ENCODE results near the gene RUNX2. TPM values are rescaled to one million over a fixed set of nuclear protein-coding genes. Genes with fewer than 3 reads are reported as not detected.

Gene RUNX2
- total and polyA plus RNA-seq, 2 experiments from 2014 or later = 0.66 to 1.7 TPM

- TF ChIP-seq ZNF462 (CRISPR knock-in tag; IDR thresholded peaks at IDR 0.05) = no peak
- TF ChIP-seq ZNF331 (CRISPR knock-in tag; IDR thresholded peaks at IDR 0.05; ENCODE audit: low read depth) = no peak
- TF ChIP-seq ETS1 (IDR thresholded peaks at IDR 0.05) = no peak
- TF ChIP-seq CREB1 (CRISPR knock-in tag; IDR thresholded peaks at IDR 0.05; ENCODE audit: low read depth) = no peak
- TF ChIP-seq CTCF (conservative IDR thresholded peaks at IDR 0.05; ENCODE audit: low read depth in 2 of 2) = no peak
Measured at GRCh38 chr6:45522486-45522885, 194.4 kb downstream of the RUNX2 start (continued).

- DNase-seq (ENCODE audit: low spot score) (no peak), ATAC-seq (no peak)
- Mint-ChIP-seq H3K27me3 (ENCODE audit: insufficient read depth, low read depth, poor library complexity) (no peaks in the 10 kb centered on the region), H3K36me3 (ENCODE audit: low read depth) (no peaks in the 10 kb centered on the region), H3K9me3 (no peaks in the 10 kb centered on the region), H3K27ac (no peak overlapping the region), H3K4me1 (peaks cover 5% of the 10 kb centered on the region), H3K4me3 (no peak overlapping the region)
- no peaks in the 10 kb centered on the region for H3F3A ChIP-seq (replicated peaks; ENCODE audit: low read depth)
- no peaks in the 10 kb centered on the region for H3K36me3 ChIP-seq (ENCODE audit: insufficient read depth)
- no peaks in the 10 kb centered on the region for H3K79me2 ChIP-seq (replicated peaks; ENCODE audit: insufficient read depth)
- H2AFZ ChIP-seq = no peak overlapping the region
- no peaks in the 10 kb centered on the region for H3K9me2 ChIP-seq (ENCODE audit: insufficient read depth)
- no peak overlapping the region for H3K4me2 ChIP-seq
- H3K27ac ChIP-seq (ENCODE audit: low read depth) = no peak overlapping the region
- no peaks in the 10 kb centered on the region for H3K27me3 ChIP-seq (ENCODE audit: insufficient read depth)
- 0 out of 2 replicates have a peak, but pooled peaks cover 8% of the 10 kb centered on the region for H3K4me1 ChIP-seq (ENCODE audit: insufficient read depth)
- TF ChIP-seq ETS1 (IDR thresholded peaks at IDR 0.05) (no peak), NANOG (IDR thresholded peaks at IDR 0.05; ENCODE audit: borderline replicate concordance) (no peak), POLR2AphosphoS5 (IDR thresholded peaks at IDR 0.05; ENCODE audit: low read depth) (no peak), ZNF114 (CRISPR knock-in tag; IDR thresholded peaks at IDR 0.05) (no peak), REST (IDR thresholded peaks at IDR 0.05; ENCODE audit: unreplicated experiment) (no peak), STAT1 (IDR thresholded peaks at IDR 0.05; ENCODE audit: unreplicated experiment) (no peak)
- no peaks in the 10 kb centered on the region for H4K20me1 ChIP-seq (replicated peaks; ENCODE audit: insufficient read depth)
- no peak overlapping the region for H3K4me3 ChIP-seq
Measured at GRCh38 chr6:45527210-45527609, 199.1 kb downstream of the RUNX2 start.
